Neuronal stem cell (in vitro differentiated cells): Measurements from ENCODE around the gene RTN4RL1.

Experiments used
- DNase-seq: peaks from one replicate; pipeline ENCODE4 v3.0.0-alpha.2; 2013; ENCODE audit warnings: low spot score
- H2AFZ ChIP-seq: one replicate; pipeline ENCODE4 v1.6.1; 2013; ENCODE audit warnings: mild to moderate bottlenecking, low read length, inconsistent platforms
- H2AK5ac ChIP-seq: 2 replicates; pipeline ENCODE4 v1.6.1; 2013; ENCODE audit warnings: low read depth, mild to moderate bottlenecking, inconsistent platforms, low read length, moderate library complexity, mixed read lengths
- H2BK120ac ChIP-seq: 2 replicates; pipeline ENCODE4 v1.6.1; 2013; ENCODE audit warnings: low read depth, mild to moderate bottlenecking, inconsistent platforms, low read length, moderate library complexity, mixed read lengths
- H2BK12ac ChIP-seq: one replicate; pipeline ENCODE4 v1.6.1; 2013; ENCODE audit warnings: low read length, inconsistent platforms
- H2BK15ac ChIP-seq: 2 replicates; pipeline ENCODE4 v1.6.1; 2013; ENCODE audit warnings: mild to moderate bottlenecking, low read length, inconsistent platforms, mixed read lengths
- H2BK5ac ChIP-seq: one replicate; pipeline ENCODE4 v1.6.1; 2013; ENCODE audit warnings: inconsistent platforms, mild to moderate bottlenecking, low read length, moderate library complexity
- H3K14ac ChIP-seq: one replicate; pipeline ENCODE4 v1.6.1; 2013; ENCODE audit warnings: low read length, inconsistent platforms
- H3K18ac ChIP-seq: 2 replicates; pipeline ENCODE4 v1.6.1; 2013; ENCODE audit warnings: low read length, inconsistent platforms
- H3K23ac ChIP-seq: 2 replicates; pipeline ENCODE4 v1.6.1; 2013; ENCODE audit warnings: low read depth, mild to moderate bottlenecking, mixed read lengths, low read length, inconsistent platforms; ENCODE audit not compliant: poor library complexity
- H3K27ac ChIP-seq: replicated peaks from 3 replicates; pipeline ENCODE4 v1.5.1; 2013; ENCODE audit warnings: low read length, inconsistent platforms
- H3K27me3 ChIP-seq, 3 experiments: 2 replicates each; pipeline ENCODE4 v1.6.1; 2013; ENCODE audit warnings: low read length in 3 of 3, mild to moderate bottlenecking in 2 of 3, inconsistent platforms in 1 of 3, low read depth in 1 of 3, mixed read lengths in 1 of 3, moderate library complexity in 1 of 3; ENCODE audit not compliant: control insufficient read depth in 3 of 3, insufficient read depth in 3 of 3
- H3K36me3 ChIP-seq, 2 donors: replicated peaks in 1 of 2; 2 replicates each; pipeline ENCODE4 v1.6.1; 2013; ENCODE audit warnings: low read length in 2 of 2; ENCODE audit not compliant: control insufficient read depth in 2 of 2, insufficient read depth in 2 of 2
- H3K4ac ChIP-seq: 2 replicates; pipeline ENCODE4 v1.6.1; 2013; ENCODE audit warnings: inconsistent platforms, mild to moderate bottlenecking, low read length, moderate library complexity
- H3K4me1 ChIP-seq, 2 donors: 1 replicate in 1 of 2; 2 replicates in 1 of 2; pipeline ENCODE4 v1.6.1; 2013; ENCODE audit warnings: low read length in 2 of 2, low read depth in 1 of 2; ENCODE audit not compliant: control insufficient read depth in 2 of 2, insufficient read depth in 1 of 2
- H3K4me2 ChIP-seq: one replicate; pipeline ENCODE4 v1.6.1; 2013; ENCODE audit warnings: mild to moderate bottlenecking, low read length, inconsistent platforms; ENCODE audit not compliant: insufficient read depth, poor library complexity, severe bottlenecking
- H3K4me3 ChIP-seq, 2 donors: 2 replicates each; pipeline ENCODE4 v1.5.1; 2013; ENCODE audit warnings: low read length in 2 of 2, mild to moderate bottlenecking in 2 of 2, inconsistent platforms in 1 of 2, moderate library complexity in 1 of 2
- H3K79me1 ChIP-seq: one replicate; pipeline ENCODE4 v1.6.1; 2013; ENCODE audit warnings: low read depth, mild to moderate bottlenecking, inconsistent platforms, low read length, moderate library complexity
- H3K9ac ChIP-seq: one replicate; pipeline ENCODE4 v1.6.1; 2013; ENCODE audit warnings: mild to moderate bottlenecking, low read depth, low read length, inconsistent platforms; ENCODE audit not compliant: poor library complexity
- H3K9me3 ChIP-seq, 2 donors: replicated peaks in 1 of 2; 2 replicates each; pipeline versions ENCODE3 to v1.6.1; 2013; ENCODE audit warnings: low read length in 2 of 2, mild to moderate bottlenecking in 2 of 2, inconsistent platforms in 1 of 2, low read depth in 1 of 2, mixed read lengths in 1 of 2, moderate library complexity in 1 of 2; ENCODE audit not compliant: control insufficient read depth in 2 of 2, insufficient read depth in 1 of 2
- H4K8ac ChIP-seq: one replicate; pipeline ENCODE4 v1.6.1; 2013; ENCODE audit warnings: low read depth, mild to moderate bottlenecking, inconsistent platforms, low read length, moderate library complexity
- H4K91ac ChIP-seq: one replicate; pipeline ENCODE4 v1.6.1; 2013; ENCODE audit warnings: low read length, low read depth, mild to moderate bottlenecking, inconsistent platforms; ENCODE audit not compliant: poor library complexity
- WGBS, 2 donors: extraction: QIAGEN DNeasy Blood & Tissue Kit; methylation state at CpG; one replicate each; pipeline ENCODE4 v1.1.7; 2013; ENCODE audit warnings: missing lambda C conversion rate in 2 of 2, mixed read lengths in 1 of 2; ENCODE audit not compliant: insufficient read length in 2 of 2, insufficient replicate concordance in 1 of 2; ENCODE audit errors: extremely low coverage in 2 of 2; 5-methylcytosine and 5-hydroxymethylcytosine counted together

RTN4RL1 gene

GRCh38 chr17:1939981-1940809, 84.9 kb downstream of the RTN4RL1 start:
- Histone ChIP-seq H3K4me3 (no peak overlapping the region), H3K4ac (peak overlapping the region; percentile 85), H2AK5ac (peak overlapping the region; percentile 92), H2AFZ (no peak overlapping the region), H3K4me1 (peaks cover 14 to 15% of the 10 kb centered on the region in 2 donors), H3K18ac (peak overlapping the region; percentile 90), H4K91ac (no peak overlapping the region), H2BK5ac (peak overlapping the region; percentile 48), H3K79me1 (no peaks in the 10 kb centered on the region), H3K4me2 (no peak overlapping the region), H4K8ac (no peak overlapping the region), H2BK120ac (no peak overlapping the region), H3K27ac (no peak overlapping the region), H3K27me3 (peaks cover 0 to 7% (median 0%) of the 10 kb centered on the region in 3 experiments), H2BK15ac (peak overlapping the region; percentile 34), H3K14ac (no peak overlapping the region), H3K9ac (peak overlapping the region; percentile 25), H2BK12ac (peak overlapping the region; percentile 88), H3K9me3 (peaks cover 0 to 2% of the 10 kb centered on the region in 2 donors), H3K23ac (peak overlapping the region; percentile 2), H3K36me3 (no peaks in the 10 kb centered on the region)
- WGBS, 2 donors = no CpG with 5 or more reads among the region's 27 CpGs
- no peak for DNase-seq

- Histone ChIP-seq H2AK5ac (peak overlapping the region; percentile 95), H3K4me2 (no peak overlapping the region), H2AFZ (no peak overlapping the region), H3K4ac (no peak overlapping the region), H4K8ac (no peak overlapping the region), H2BK5ac (peak overlapping the region; percentile 77), H3K4me1 (peaks cover 18 to 19% of the 10 kb centered on the region in 2 donors), H3K27ac (no peak overlapping the region), H3K79me1 (no peaks in the 10 kb centered on the region), H3K23ac (peak overlapping the region; percentile 36), H2BK120ac (no peak overlapping the region), H3K9me3 (peaks cover 0 to 2% of the 10 kb centered on the region in 2 donors), H3K9ac (peak overlapping the region; percentile 3), H2BK15ac (peak overlapping the region; percentile 90), H3K36me3 (no peaks in the 10 kb centered on the region), H3K27me3 (peaks cover 0 to 12% (median 0%) of the 10 kb centered on the region in 3 experiments), H3K18ac (peak overlapping the region; percentile 62), H2BK12ac (peak overlapping the region; percentile 58), H3K4me3 (peak overlapping the region in 1 of 2 donors; percentile 34), H3K14ac (peak overlapping the region; percentile 56), H4K91ac (no peak overlapping the region)
- WGBS, 2 donors = no CpG with 5 or more reads among the region's 25 CpGs
- DNase-seq = no peak
Measured at GRCh38 chr17:1937461-1937860, 87.7 kb downstream of the RTN4RL1 start.

GRCh38 chr17:1936766-1937165, 88.4 kb downstream of the RTN4RL1 start:
- Histone ChIP-seq H3K4me1 (peaks cover 15 to 22% of the 10 kb centered on the region in 2 donors), H3K79me1 (no peaks in the 10 kb centered on the region), H3K23ac (no peak overlapping the region), H3K14ac (peak overlapping the region; percentile 65), H2AK5ac (peak overlapping the region; percentile 61), H4K8ac (no peak overlapping the region), H4K91ac (no peak overlapping the region), H3K27me3 (peaks cover 0 to 12% (median 0%) of the 10 kb centered on the region in 3 experiments), H3K4me2 (no peak overlapping the region), H3K9me3 (peaks cover 0 to 2% of the 10 kb centered on the region in 2 donors), H2AFZ (no peak overlapping the region), H2BK15ac (peak overlapping the region; percentile 90), H3K27ac (no peak overlapping the region), H3K9ac (no peak overlapping the region), H2BK120ac (peak overlapping the region; percentile 35), H3K4me3 (no peak overlapping the region), H3K18ac (peak overlapping the region; percentile 22), H2BK12ac (no peak overlapping the region), H3K36me3 (no peaks in the 10 kb centered on the region), H3K4ac (no peak overlapping the region), H2BK5ac (no peak overlapping the region)
- DNase-seq = no peak
- no CpG with 5 or more reads among the region's 28 CpGs for WGBS, 2 donors

GRCh38 chr17:1934901-1935300, 90.2 kb downstream of the RTN4RL1 start:
- WGBS, 2 donors = no CpG with 5 or more reads among the region's 17 CpGs
- no peak overlapping the region for H3K4me2 ChIP-seq

More at GRCh38 chr17:1934901-1935300, 90.2 kb downstream of the RTN4RL1 start:
- Histone ChIP-seq H2BK12ac (peak overlapping the region; percentile 1), H3K27me3 (peaks cover 0 to 4% (median 0%) of the 10 kb centered on the region in 3 experiments), H3K4me3 (no peak overlapping the region), H3K9ac (no peak overlapping the region), H2AFZ (peak overlapping the region; percentile 42), H3K14ac (no peak overlapping the region), H3K4ac (no peak overlapping the region), H3K9me3 (peaks cover 0 to 2% of the 10 kb centered on the region in 2 donors), H4K91ac (no peak overlapping the region), H2AK5ac (peak overlapping the region; percentile 5), H3K4me1 (peaks cover 17 to 19% of the 10 kb centered on the region in 2 donors), H4K8ac (no peak overlapping the region), H2BK120ac (no peak overlapping the region), H2BK5ac (peak overlapping the region; percentile 33), H3K27ac (no peak overlapping the region), H3K79me1 (no peaks in the 10 kb centered on the region), H2BK15ac (no peak overlapping the region), H3K23ac (no peak overlapping the region), H3K18ac (peak overlapping the region; percentile 4), H3K36me3 (no peaks in the 10 kb centered on the region)
- no peak for DNase-seq
